Ovary (tissue), 3 donors: Measurements from ENCODE around the gene CD209.

Source experiments
- EP300 ChIP-seq: sonication (generic); formaldehyde crosslinking; IDR thresholded peaks from one replicate; pipeline ENCODE4 v1.6.1; 2017; ENCODE audit warnings: antibody characterized with exemption
- POLR2A ChIP-seq: fragments of 450-650 bp; IDR thresholded peaks from one replicate; pipeline ENCODE4 v1.6.1; 2017; ENCODE audit warnings: antibody characterized with exemption, mild to moderate bottlenecking, moderate library complexity
- TF ChIP-seq, protein P1 (sequence below), 3 donors: fragments of 450-650 bp in 2 of 3; fragments of 200-600 bp in 1 of 3; IDR thresholded peaks; one replicate each; pipeline versions ENCODE4 v1.5.1 to v1.8.0; 2016 to 2022; ENCODE audit warnings: antibody characterized with exemption in 3 of 3, mild to moderate bottlenecking in 1 of 3
- donor health status: DM: no; HTN: no; CAD: no.

DNA sequence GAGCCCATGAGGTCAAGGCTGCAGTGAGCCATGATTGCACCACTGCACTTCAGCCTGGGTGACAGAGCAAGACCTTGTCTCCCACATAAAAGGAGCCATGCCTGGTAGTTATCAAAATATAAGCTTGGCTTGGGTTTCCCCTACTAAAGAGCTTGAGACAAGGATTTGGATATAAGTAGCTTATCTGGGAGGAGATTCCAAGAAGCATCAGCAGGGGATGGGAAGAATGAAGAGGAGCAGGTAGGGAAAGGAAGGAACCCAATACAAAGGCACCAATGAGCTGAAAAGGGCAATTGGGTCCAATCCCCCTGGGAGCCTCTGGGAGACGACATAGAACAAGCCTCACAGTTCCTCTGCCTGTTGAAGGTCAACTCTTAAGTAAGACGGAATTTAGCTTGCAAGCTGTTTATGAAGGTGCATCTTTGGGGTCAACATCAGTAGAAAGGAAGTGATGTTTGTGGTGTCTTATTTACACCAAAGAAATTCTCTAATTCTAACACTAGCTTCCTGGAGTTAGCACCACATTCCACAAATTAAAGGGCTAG lies 8.1 kb downstream of the CD209 start:
- TF ChIP-seq EP300 = no peak
- TF ChIP-seq, protein P1, sequence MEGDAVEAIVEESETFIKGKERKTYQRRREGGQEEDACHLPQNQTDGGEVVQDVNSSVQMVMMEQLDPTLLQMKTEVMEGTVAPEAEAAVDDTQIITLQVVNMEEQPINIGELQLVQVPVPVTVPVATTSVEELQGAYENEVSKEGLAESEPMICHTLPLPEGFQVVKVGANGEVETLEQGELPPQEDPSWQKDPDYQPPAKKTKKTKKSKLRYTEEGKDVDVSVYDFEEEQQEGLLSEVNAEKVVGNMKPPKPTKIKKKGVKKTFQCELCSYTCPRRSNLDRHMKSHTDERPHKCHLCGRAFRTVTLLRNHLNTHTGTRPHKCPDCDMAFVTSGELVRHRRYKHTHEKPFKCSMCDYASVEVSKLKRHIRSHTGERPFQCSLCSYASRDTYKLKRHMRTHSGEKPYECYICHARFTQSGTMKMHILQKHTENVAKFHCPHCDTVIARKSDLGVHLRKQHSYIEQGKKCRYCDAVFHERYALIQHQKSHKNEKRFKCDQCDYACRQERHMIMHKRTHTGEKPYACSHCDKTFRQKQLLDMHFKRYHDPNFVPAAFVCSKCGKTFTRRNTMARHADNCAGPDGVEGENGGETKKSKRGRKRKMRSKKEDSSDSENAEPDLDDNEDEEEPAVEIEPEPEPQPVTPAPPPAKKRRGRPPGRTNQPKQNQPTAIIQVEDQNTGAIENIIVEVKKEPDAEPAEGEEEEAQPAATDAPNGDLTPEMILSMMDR (IDR thresholded peaks at IDR 0.05) = no peak
- no peak for TF ChIP-seq POLR2A
